HUES48 (cell line): ENCODE measurements around the gene GARS1.

Source experiments
- H3K27ac ChIP-seq: one replicate; pipeline ENCODE4 v1.7.0; 2013; ENCODE audit warnings: low read depth, low read length, inconsistent platforms
- H3K27me3 ChIP-seq: 2 replicates; pipeline ENCODE4 v1.6.1; 2013; ENCODE audit warnings: mild to moderate bottlenecking, low read length; ENCODE audit not compliant: control insufficient read depth, insufficient read depth
- H3K36me3 ChIP-seq: 2 replicates; pipeline ENCODE4 v1.6.1; 2013; ENCODE audit warnings: low read length; ENCODE audit not compliant: control insufficient read depth, insufficient read depth
- H3K4me1 ChIP-seq: 2 replicates; pipeline ENCODE4 v1.6.1; 2013; ENCODE audit warnings: mild to moderate bottlenecking, low read length; ENCODE audit not compliant: control insufficient read depth, insufficient read depth
- H3K4me3 ChIP-seq: 2 replicates; pipeline ENCODE4 v1.5.1; 2013; ENCODE audit warnings: mild to moderate bottlenecking, low read depth, low read length
- H3K9ac ChIP-seq: 2 replicates; pipeline ENCODE4 v1.6.1; 2013; ENCODE audit warnings: mild to moderate bottlenecking, low read depth, low read length, moderate library complexity
- H3K9me3 ChIP-seq: 2 replicates; pipeline ENCODE4 v1.6.1; 2013; ENCODE audit warnings: low read length; ENCODE audit not compliant: control insufficient read depth, insufficient read depth

Gene GARS1

DNA sequence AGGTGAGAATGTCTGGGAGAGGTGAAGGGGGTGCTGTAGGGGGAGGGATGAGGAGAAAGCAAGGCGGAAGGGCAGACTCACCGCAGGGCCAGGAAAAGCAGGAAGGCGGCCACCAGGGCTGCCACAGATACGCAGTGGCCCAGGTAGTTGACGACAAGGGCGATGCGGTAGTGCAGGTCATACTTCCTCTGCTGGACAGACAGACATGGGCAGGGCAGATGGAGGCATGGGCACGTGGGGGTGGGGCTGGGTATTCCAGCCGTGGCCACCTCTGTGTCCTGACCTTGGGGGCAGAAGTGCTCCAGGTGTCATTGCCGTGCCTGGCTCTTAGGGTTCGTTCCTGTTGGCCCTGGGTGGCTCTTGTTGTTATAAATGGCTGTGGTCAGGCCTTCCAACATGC is 70.8 kb downstream of the GARS1 start:
- H3K4me3 ChIP-seq = no peak overlapping the region
- H3K9ac ChIP-seq = no peak overlapping the region
- 0 out of 2 replicates have a peak, but pooled peaks cover 3% of the 10 kb centered on the region for H3K4me1 ChIP-seq
- no peaks in the 10 kb centered on the region for H3K9me3 ChIP-seq
- no peak overlapping the region for H3K27ac ChIP-seq
- H3K36me3 ChIP-seq = no peaks in the 10 kb centered on the region
- H3K27me3 ChIP-seq = no peaks in the 10 kb centered on the region

GRCh38 chr7:30667172-30667571 is 72.5 kb downstream of the GARS1 start:
- H3K36me3 ChIP-seq = no peaks in the 10 kb centered on the region
- no peak overlapping the region for H3K9ac ChIP-seq
- H3K9me3 ChIP-seq = no peaks in the 10 kb centered on the region
- H3K4me3 ChIP-seq = no peak overlapping the region
- no peaks in the 10 kb centered on the region for H3K27me3 ChIP-seq
- H3K27ac ChIP-seq = no peak overlapping the region
- 0 out of 2 replicates have a peak, but pooled peaks cover 3% of the 10 kb centered on the region for H3K4me1 ChIP-seq

DNA sequence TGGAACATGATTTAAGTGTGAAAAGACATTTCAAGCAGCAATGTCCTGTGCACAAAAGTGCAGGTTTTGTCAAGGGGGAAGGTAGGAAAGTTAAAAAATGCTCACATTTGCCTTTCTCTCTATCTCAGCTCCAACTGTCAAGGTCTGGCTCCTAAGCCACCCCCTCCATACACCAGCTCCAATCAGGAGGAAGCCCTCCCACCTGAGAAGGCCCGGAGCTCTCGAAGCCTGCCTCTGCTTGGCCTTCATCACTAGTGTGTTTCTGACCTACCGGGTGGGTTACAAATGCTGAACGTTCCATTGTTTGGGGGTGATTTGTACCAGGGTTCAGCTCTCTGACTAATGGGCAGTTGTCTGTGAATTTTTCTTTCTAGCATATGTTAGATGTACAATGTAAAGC is 73.4 kb downstream of the GARS1 start:
- no peak overlapping the region for H3K4me3 ChIP-seq
- no peak overlapping the region for H3K27ac ChIP-seq
- H3K4me1 ChIP-seq = 0 out of 2 replicates have a peak, but pooled peaks cover 3% of the 10 kb centered on the region
- H3K36me3 ChIP-seq = no peaks in the 10 kb centered on the region
- no peak overlapping the region for H3K9ac ChIP-seq
- no peaks in the 10 kb centered on the region for H3K9me3 ChIP-seq
- H3K27me3 ChIP-seq = no peaks in the 10 kb centered on the region

GRCh38 chr7:30671793-30672465 is 77.3 kb downstream of the GARS1 start:
- Histone ChIP-seq H3K4me3 (no peak overlapping the region), H3K36me3 (no peaks in the 10 kb centered on the region), H3K27me3 (0 out of 2 replicates have a peak, but pooled peaks cover 3% of the 10 kb centered on the region), H3K9ac (no peak overlapping the region), H3K27ac (no peak overlapping the region), H3K9me3 (no peaks in the 10 kb centered on the region), H3K4me1 (no peaks in the 10 kb centered on the region)

DNA sequence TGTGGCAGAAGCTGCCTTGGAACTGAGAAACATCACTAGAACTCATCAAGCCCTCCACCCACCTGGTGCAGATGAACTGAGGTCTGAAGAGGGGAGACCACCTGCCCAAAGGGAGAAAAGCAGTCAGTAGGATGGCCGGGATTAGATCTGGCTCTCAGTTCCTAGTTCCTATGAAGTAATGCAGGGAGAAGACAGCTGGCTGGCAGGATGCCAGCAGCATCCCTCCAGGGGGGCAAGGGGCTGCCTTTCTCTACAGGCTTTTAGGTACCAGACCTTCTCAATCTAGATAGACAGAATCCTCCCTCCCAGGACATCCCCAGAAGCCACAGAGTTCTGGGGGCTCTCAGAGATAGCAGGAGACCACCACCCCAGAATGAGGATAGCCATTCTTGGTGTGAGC is 79.7 kb downstream of the GARS1 start:
- H3K27ac ChIP-seq = no peak overlapping the region
- peaks cover 11% of the 10 kb centered on the region for H3K4me1 ChIP-seq
- H3K9ac ChIP-seq = no peak overlapping the region
- H3K9me3 ChIP-seq = no peaks in the 10 kb centered on the region
- peaks cover 13% of the 10 kb centered on the region for H3K27me3 ChIP-seq
- H3K36me3 ChIP-seq = no peaks in the 10 kb centered on the region
- H3K4me3 ChIP-seq = no peak overlapping the region

- H3K9ac ChIP-seq = no peak overlapping the region
Measured at GRCh38 chr7:30674876-30675275, 80.2 kb downstream of the GARS1 start.

DNA sequence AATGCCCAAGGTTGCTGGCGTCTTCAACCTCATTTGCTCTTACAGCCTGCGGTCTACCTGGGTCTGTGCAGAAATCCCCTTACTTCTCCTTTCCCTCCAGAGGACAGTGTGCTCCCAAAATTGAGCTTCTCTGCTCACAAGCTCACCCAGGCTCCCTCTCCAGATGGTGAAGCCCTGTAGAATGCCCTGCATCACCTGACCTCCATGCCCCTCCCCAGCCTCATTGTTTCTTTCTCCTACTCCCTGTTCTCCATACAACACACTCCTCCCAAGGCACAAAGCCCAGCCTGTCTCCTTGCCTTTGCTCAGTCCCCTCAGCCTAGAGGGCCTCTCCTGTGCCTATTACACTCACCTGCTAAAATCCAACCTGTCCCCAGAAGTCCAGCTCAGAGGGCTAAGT is 84.1 kb downstream of the GARS1 start:
- peaks cover 18% of the 10 kb centered on the region for H3K4me1 ChIP-seq
- no peaks in the 10 kb centered on the region for H3K9me3 ChIP-seq
- no peak overlapping the region for H3K27ac ChIP-seq
- H3K9ac ChIP-seq = no peak overlapping the region
- H3K27me3 ChIP-seq = peaks cover 56% of the 10 kb centered on the region
- no peak overlapping the region for H3K4me3 ChIP-seq
- H3K36me3 ChIP-seq = no peaks in the 10 kb centered on the region

More at GRCh38 chr7:30674876-30675275, 80.2 kb downstream of the GARS1 start:
- no peak overlapping the region for H3K27ac ChIP-seq
- H3K4me1 ChIP-seq = peaks cover 11% of the 10 kb centered on the region
- H3K36me3 ChIP-seq = no peaks in the 10 kb centered on the region
- no peak overlapping the region for H3K4me3 ChIP-seq
- no peaks in the 10 kb centered on the region for H3K9me3 ChIP-seq
- peaks cover 17% of the 10 kb centered on the region for H3K27me3 ChIP-seq

GRCh38 chr7:30679664-30680063 is 85.0 kb downstream of the GARS1 start:
- no peak overlapping the region for H3K27ac ChIP-seq
- peaks cover 65% of the 10 kb centered on the region for H3K27me3 ChIP-seq

GRCh38 chr7:30681331-30681797 is 86.7 kb downstream of the GARS1 start:
- Histone ChIP-seq H3K27ac (no peak overlapping the region), H3K27me3 (peaks cover 68% of the 10 kb centered on the region), H3K9ac (no peak overlapping the region), H3K4me3 (peak overlapping the region; percentile 67), H3K36me3 (no peaks in the 10 kb centered on the region), H3K4me1 (peaks cover 21% of the 10 kb centered on the region), H3K9me3 (no peaks in the 10 kb centered on the region)

More at GRCh38 chr7:30679664-30680063, 85.0 kb downstream of the GARS1 start:
- Histone ChIP-seq H3K9me3 (no peaks in the 10 kb centered on the region), H3K36me3 (no peaks in the 10 kb centered on the region), H3K9ac (no peak overlapping the region), H3K4me3 (no peak overlapping the region), H3K4me1 (peaks cover 21% of the 10 kb centered on the region)

GRCh38 chr7:30681815-30682211 is 87.1 kb downstream of the GARS1 start:
- H3K4me3 ChIP-seq = peak overlapping the region; percentile 67

DNA sequence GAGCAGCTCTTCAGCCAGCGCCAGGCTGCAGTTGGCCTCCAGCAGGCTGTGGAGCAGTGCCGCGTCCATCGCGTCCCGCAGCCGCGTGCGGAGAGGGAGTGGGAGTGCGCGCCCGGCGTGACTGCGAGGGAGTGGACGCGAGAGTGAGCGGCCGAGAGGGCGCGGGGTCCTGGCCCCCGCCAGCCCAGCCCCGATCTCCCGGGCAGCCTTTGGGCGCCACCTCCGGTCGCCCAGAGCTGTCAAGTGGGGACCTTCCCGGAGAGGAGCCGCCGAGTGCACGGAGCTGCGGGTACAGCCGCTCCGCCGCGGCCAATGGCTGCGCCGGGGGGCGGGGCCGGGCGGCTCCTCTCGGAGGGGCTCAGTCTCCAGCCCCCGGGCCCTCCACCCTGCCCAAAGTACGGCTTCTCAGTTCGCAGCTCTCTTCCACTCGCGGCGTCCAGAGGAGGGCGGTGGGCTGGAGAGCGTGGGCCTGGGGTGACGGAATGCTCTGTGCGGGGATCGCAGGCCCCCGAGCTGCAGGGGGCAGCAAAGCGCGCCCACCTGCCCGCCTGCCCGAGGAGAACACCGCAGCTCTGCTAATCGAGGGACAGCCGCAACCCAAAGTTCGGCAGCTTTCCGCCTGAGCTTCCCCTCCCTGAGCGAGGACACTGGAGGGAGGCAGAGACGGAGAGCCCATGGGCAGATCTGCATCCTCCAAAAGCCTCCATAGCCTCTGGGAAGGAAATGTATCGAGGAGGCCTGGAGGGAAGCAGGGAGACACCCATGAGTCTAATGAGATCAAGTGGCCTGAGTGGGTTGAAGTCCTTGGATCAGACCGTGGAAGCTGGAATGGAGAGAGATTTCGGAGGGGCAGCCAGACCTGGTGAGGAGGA is 87.8 kb downstream of the GARS1 start, which contains the start of gene CRHR2:
TSS of gene CRHR2 (minus strand) at position 245 of the 872 bp plus-strand sequence. CDS start at position 69, 176 bp downstream.
- H3K9ac ChIP-seq = peak within 1 kb of the TSS; percentile 14; the same call in 1 of the 2 replicates
- peaks cover 65% of the 10 kb centered on the region for H3K27me3 ChIP-seq
- peak within 1 kb of the TSS; percentile 67 for H3K4me3 ChIP-seq
- no peaks in the 10 kb centered on the region for H3K36me3 ChIP-seq
- no peak within 1 kb of the TSS for H3K27ac ChIP-seq
- H3K9me3 ChIP-seq = no peaks in the 10 kb centered on the region
- H3K4me1 ChIP-seq = peaks cover 21% of the 10 kb centered on the region

More at GRCh38 chr7:30681815-30682211, 87.1 kb downstream of the GARS1 start:
- H3K9me3 ChIP-seq = no peaks in the 10 kb centered on the region
- peaks cover 65% of the 10 kb centered on the region for H3K27me3 ChIP-seq
- H3K27ac ChIP-seq = no peak overlapping the region
- peak overlapping the region; percentile 14; the same call in 1 of the 2 replicates for H3K9ac ChIP-seq
- peaks cover 21% of the 10 kb centered on the region for H3K4me1 ChIP-seq
- no peaks in the 10 kb centered on the region for H3K36me3 ChIP-seq
